HepG2 (cell line): ENCODE results near the gene ANKRD11. TPM values are rescaled to one million over a fixed set of nuclear protein-coding genes. Genes with fewer than 3 reads are reported as not detected.

ENCODE experiments used
- CHD4 ChIP-seq: fragments of 200-600 bp; sonication (generic); IDR thresholded peaks from 2 replicates; pipeline ENCODE4 v1.7.0; 2017; ENCODE audit warnings: mild to moderate bottlenecking, low read length, borderline replicate concordance
- DR1 ChIP-seq: sonication (generic); formaldehyde crosslinking; IDR thresholded peaks from 2 replicates; pipeline ENCODE4 v1.8.0; 2021; ENCODE audit warnings: mild to moderate bottlenecking, missing genetic modification reagents, inconsistent platforms
- NR3C1 ChIP-seq: sonication (generic); formaldehyde crosslinking; IDR thresholded peaks from 2 replicates; pipeline ENCODE4 v1.4.0; 2020; ENCODE audit warnings: missing genetic modification reagents
- PITX1 ChIP-seq: sonication (generic); formaldehyde crosslinking; IDR thresholded peaks from 2 replicates; pipeline ENCODE4 v1.5.1; 2020; ENCODE audit warnings: mild to moderate bottlenecking, missing genetic modification reagents
- SETDB1 ChIP-seq: sonication (generic); formaldehyde crosslinking; IDR thresholded peaks from 2 replicates; pipeline ENCODE4 v1.5.1; 2020; ENCODE audit warnings: missing genetic modification reagents, mild to moderate bottlenecking, borderline replicate concordance
- TARDBP ChIP-seq: sonication (generic); formaldehyde crosslinking; IDR thresholded peaks from 2 replicates; pipeline ENCODE4 v1.8.0; 2022; ENCODE audit warnings: mild to moderate bottlenecking, missing genetic modification reagents
- ZBTB7B ChIP-seq: sonication (generic); formaldehyde crosslinking; IDR thresholded peaks from 2 replicates; pipeline ENCODE4 v1.4.0; 2020; ENCODE audit warnings: missing genetic modification reagents
- ZNF142 ChIP-seq: sonication (generic); formaldehyde crosslinking; IDR thresholded peaks from 2 replicates; pipeline ENCODE4 v1.4.0; 2020; ENCODE audit warnings: missing genetic modification reagents
- ZNF574 ChIP-seq: sonication (generic); formaldehyde crosslinking; IDR thresholded peaks from 2 replicates; pipeline ENCODE4 v1.4.0; 2020; ENCODE audit warnings: missing genetic modification reagents
- ZXDC ChIP-seq: sonication (generic); formaldehyde crosslinking; IDR thresholded peaks from 2 replicates; pipeline ENCODE4 v1.5.0; 2020; ENCODE audit warnings: mild to moderate bottlenecking, missing genetic modification reagents
- polyA plus RNA-seq, 8 experiments: library from polyadenylated mRNA; depleted of rRNA in 3 of 8; stranded (reverse) in 7 of 8; unstranded in 1 of 8; fragments of >200 nt; fragmentation: Illumina TruSeq in 4 of 8; extraction: Trizol in 4 of 8; gene quantifications; 2 replicates each; pipeline versions ENCODE4 v1.2.1 to v1.2.3, GENCODE V29; 2011 to 2016; ENCODE audit warnings: low read depth in 4 of 8, missing spikeins in 1 of 8, mixed read lengths in 1 of 8; ENCODE audit not compliant: insufficient read depth in 1 of 8
- total RNA-seq, 5 experiments: library from RNA; depleted of rRNA; stranded (reverse); fragments of >200 nt; fragmentation: Illumina TruSeq; extraction: Trizol; gene quantifications; 2 replicates each; pipeline ENCODE4 v1.2.3, GENCODE V29; 2016; ENCODE audit warnings: low read depth in 1 of 5

The ANKRD11 gene
- total and polyA plus RNA-seq, 2 of the 13 experiments (the other 11 are each of a cell fraction or from before 2014, with no cell fraction given), result 21.4 to 38.4 TPM

- TF ChIP-seq ZNF142 (CRISPR knock-in tag), result no peak
- no peak for TF ChIP-seq ZBTB7B (CRISPR knock-in tag)
- TF ChIP-seq ZNF574, result no peak
- no peak for TF ChIP-seq NR3C1 (CRISPR knock-in tag)
- no peak for TF ChIP-seq SETDB1
- TF ChIP-seq ZXDC (CRISPR knock-in tag), result no peak
- no peak for TF ChIP-seq TARDBP
- no peak for TF ChIP-seq CHD4
- TF ChIP-seq PITX1 (CRISPR knock-in tag), result no peak
- no peak for TF ChIP-seq DR1 (CRISPR knock-in tag)
Observed at GRCh38 chr16:89312194-89312593, 178.2 kb downstream of the ANKRD11 start (continued).
